Renal pelvis (tissue), 4 donors: Measurements from ENCODE around the gene PHF1. TPM values are rescaled to one million over a fixed set of nuclear protein-coding genes. Genes with fewer than 3 reads are reported as not detected.

Source experiments
- DNase-seq: peaks from one replicate; pipeline ENCODE4 v3.0.0-alpha.2; 2013
- polyA plus RNA-seq, 3 donors: library from polyadenylated mRNA; unstranded; fragments of 120-200 nt; gene quantifications; one replicate each; pipeline ENCODE4 v1.2.1, GENCODE V29; 2013; ENCODE audit not compliant: insufficient read length in 3 of 3

Gene PHF1
- polyA plus RNA-seq, 3 donors: 68.7 to 82.5 (median 74.8) TPM

DNA sequence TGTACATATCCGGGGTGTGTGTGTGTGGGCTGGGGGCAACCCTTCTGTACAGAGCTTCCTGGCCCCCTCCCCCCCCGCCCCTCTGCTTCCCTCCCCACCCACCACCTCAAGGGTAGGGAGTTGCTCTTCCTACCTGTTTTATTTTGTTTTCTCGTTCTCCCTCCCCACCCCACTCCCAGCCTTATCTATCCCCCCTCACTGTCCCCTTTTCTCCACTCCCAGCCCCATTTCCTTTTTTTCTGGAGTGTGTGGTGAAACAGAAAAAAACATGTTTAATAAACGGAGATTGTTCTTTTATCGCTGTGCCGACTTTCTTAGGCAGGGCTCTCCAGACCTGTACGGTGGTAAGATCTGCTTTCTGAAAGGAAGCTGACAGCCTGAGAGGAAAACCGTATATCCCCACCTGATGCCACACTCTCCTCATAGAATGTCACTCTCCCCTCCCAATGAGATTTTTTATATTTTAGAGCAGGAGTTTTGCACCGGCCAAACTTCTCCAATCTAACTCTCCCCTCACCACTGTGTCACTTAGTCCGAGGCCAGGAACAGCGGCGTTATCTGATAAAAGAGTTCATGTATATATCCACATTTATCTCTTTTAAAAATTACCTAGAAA lies 42.7 kb downstream of the PHF1 start:
- no peak for DNase-seq

DNA sequence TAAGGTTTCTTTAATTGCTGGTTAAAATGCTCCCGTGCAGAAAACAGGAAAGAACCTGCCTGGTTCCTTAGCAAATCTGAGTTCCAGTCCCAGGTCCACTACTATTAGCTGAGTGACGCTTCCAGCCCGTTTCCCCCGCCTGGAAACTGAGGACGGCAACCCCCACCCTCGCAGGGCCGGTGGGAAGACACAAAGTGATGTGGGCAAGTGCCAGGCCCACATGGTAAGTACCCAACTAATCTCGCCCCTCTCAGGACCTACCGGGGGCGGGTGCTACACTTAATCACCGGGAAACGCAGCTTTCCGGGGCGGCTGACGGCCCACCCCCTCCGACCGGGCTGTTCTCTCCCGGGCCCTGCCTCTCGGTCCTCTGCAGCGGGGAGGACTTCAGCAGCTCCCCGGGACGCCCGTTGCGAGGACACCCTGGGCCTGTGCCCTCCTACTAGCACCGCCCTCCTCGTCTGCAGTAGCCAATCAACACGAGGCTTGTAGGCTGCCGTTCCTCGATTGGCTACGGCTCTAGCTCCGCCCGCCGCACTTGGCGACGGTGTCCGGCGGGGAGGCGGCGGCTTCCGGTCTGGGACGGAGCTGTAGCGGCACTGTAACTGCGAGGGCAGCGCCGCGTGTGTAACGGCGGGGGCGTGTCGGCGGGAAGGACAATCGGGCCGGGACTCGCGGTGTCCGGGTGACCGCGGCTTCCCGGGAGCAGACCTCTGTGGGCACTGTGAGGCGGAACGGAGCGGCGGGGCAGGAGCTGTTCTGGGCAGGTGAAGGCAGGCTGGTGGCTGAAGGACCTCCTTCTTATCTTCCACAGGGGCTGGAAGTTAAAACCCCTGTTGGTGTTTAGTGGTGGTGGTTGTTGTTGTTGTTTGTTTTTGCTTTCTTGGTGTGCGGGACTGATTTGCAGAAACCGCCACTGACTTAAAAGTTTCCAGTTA lies 43.5 kb downstream of the PHF1 start, which contains the start of gene ZBTB9:
Gene ZBTB9 (plus strand): TSS at position 568 of the 938 bp plus-strand sequence. CDS start 525 bp downstream, outside the sequence.
- DNase-seq: peak; percentile 96

DNA sequence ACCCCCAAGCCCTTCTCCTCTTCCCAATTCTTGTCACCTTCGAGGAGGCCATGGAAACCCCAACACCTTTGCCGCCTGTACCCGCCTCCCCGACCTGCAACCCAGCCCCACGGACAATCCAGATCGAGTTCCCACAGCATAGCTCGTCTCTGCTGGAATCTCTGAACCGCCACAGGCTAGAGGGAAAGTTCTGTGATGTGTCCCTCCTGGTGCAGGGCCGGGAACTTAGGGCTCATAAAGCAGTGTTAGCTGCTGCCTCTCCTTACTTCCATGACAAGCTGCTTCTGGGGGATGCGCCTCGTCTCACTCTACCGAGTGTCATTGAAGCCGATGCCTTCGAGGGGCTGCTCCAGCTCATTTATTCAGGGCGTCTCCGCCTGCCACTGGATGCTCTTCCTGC lies 44.2 kb downstream of the PHF1 start:
- DNase-seq: no peak

DNA sequence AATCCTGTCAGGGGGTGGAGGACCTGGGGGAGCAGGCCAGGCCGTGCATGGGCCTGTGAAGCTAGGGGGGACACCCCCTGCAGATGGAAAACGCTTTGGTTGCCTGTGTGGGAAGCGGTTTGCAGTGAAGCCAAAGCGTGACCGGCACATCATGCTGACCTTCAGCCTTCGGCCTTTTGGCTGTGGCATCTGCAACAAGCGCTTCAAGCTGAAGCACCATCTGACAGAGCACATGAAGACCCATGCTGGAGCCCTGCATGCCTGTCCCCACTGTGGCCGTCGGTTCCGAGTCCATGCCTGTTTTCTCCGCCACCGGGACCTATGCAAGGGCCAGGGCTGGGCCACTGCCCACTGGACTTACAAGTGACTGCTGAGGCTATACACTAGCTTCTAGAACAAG lies 45.3 kb downstream of the PHF1 start:
- no peak for DNase-seq

DNA sequence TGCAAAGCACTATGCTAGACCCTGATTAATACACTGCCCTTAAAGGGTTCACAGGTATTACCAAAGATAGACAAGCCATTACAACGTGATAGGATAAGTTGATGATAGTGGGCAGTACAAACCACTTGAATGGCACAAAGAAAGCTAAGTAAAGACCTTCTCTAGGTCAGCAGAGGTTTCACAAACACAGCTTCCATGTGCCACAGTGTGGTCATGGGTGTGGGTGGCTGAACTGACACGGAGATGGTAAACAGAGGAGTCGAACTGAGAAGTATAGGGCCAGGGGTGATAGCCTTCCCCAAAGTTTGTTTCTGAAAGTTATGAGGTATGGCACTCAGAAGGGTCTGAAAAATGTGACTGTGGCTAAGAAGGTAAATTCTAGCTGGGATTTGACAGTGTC lies 47.9 kb downstream of the PHF1 start:
- no peak for DNase-seq

DNA sequence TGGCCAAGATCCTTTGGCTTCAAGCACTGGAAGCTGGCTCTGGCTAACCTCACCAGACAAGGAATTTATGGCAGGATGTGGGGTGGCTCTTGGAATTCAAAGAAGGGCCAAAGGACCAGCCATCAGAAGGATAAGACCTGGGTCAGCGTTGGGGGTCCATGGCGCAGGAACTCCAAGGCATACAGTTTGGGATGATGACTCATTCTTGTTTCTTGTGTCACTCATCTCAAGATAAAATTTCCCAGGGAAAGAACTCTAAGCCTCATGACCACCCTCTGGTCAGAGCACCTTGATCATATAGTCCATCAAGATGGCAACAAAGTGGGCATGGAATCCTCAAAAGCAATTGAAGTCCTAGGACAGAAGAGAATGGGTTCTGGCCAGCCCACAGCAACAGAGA lies 48.4 kb downstream of the PHF1 start:
- no peak for DNase-seq

Other genes starting within 250 kb of the PHF1 start
- gene COL11A2, start 218.5 kb upstream of the PHF1 start, polyA plus RNA-seq: 1 to 10 TPM; 4.8 to 7.7 (median 5.8) TPM
- gene RXRB, start 210.3 kb upstream of the PHF1 start, polyA plus RNA-seq: 10 to 100 TPM; 58.1 to 67.5 (median 61.9) TPM
- gene SLC39A7, start 210.1 kb upstream of the PHF1 start, polyA plus RNA-seq: 100 to 1,000 TPM; 104 to 127 (median 121) TPM
- 10 to 100 TPM; 28.0 to 31.6 (median 31.2) TPM for gene HSD17B8, start 206.4 kb upstream of the PHF1 start, polyA plus RNA-seq
- gene RING1, start 202.5 kb upstream of the PHF1 start, polyA plus RNA-seq: 10 to 100 TPM; 61.9 to 65.3 (median 61.9) TPM
- 10 to 100 TPM; 71.3 to 95.2 (median 91.5) TPM for gene VPS52, start 139.1 kb upstream of the PHF1 start, polyA plus RNA-seq
- gene RPS18, start 138.9 kb upstream of the PHF1 start, polyA plus RNA-seq: 1,000 to 10,000 TPM; 3,032 to 3,633 (median 3,084) TPM
- gene B3GALT4, start 133.9 kb upstream of the PHF1 start, polyA plus RNA-seq: 1 to 10 TPM; 5.2 to 5.9 (median 5.3) TPM
- gene WDR46, start 121.8 kb upstream of the PHF1 start, polyA plus RNA-seq: 10 to 100 TPM; 70.0 to 73.9 (median 70.6) TPM
- 10 to 100 TPM; 74.9 to 83.0 (median 75.8) TPM for gene PFDN6, start 121.4 kb upstream of the PHF1 start, polyA plus RNA-seq
- 100 to 1,000 TPM; 121 to 133 (median 130) TPM for gene RGL2, start 112.1 kb upstream of the PHF1 start, polyA plus RNA-seq
- 10 to 100 TPM; 34.8 to 50.6 (median 50.2) TPM for gene TAPBP, start 96.9 kb upstream of the PHF1 start, polyA plus RNA-seq
- gene ZBTB22, start 93.3 kb upstream of the PHF1 start, polyA plus RNA-seq: 10 to 100 TPM; 26.1 to 27.5 (median 26.2) TPM
- 10 to 100 TPM; 57.2 to 64.0 (median 58.2) TPM for gene DAXX, start 88.1 kb upstream of the PHF1 start, polyA plus RNA-seq
- 10 to 100 TPM; 42.2 to 54.6 (median 43.3) TPM for gene KIFC1, start 19.2 kb upstream of the PHF1 start, polyA plus RNA-seq
- 100 to 1,000 TPM; 225 to 264 (median 238) TPM for gene CUTA, start 7.1 kb downstream of the PHF1 start, polyA plus RNA-seq
- gene SYNGAP1, start 9.1 kb downstream of the PHF1 start, polyA plus RNA-seq: 10 to 100 TPM; 31.5 to 40.8 (median 37.8) TPM
- gene ZBTB9, start 43.6 kb downstream of the PHF1 start, polyA plus RNA-seq: 10 to 100 TPM; 13.7 to 16.4 (median 14.9) TPM
- 10 to 100 TPM; 22.5 to 26.1 (median 25.3) TPM for gene BAK1, start 169.3 kb downstream of the PHF1 start, polyA plus RNA-seq
- gene ITPR3, start 210.3 kb downstream of the PHF1 start, polyA plus RNA-seq: 1 to 10 TPM; 8.2 to 9.1 (median 8.2) TPM